Sigmoid colon (tissue), 4 donors: ENCODE data around the gene KLHDC9.

Experiments used
- POLR2A ChIP-seq, 2 donors: fragments of 450-650 bp; IDR thresholded peaks; one replicate each; pipeline ENCODE4 v1.6.1; 2016; ENCODE audit warnings: antibody characterized with exemption in 2 of 2, mild to moderate bottlenecking in 2 of 2, moderate library complexity in 2 of 2
- POLR2AphosphoS5 ChIP-seq, 4 donors: sonication (generic); formaldehyde crosslinking; IDR thresholded peaks; one replicate each; pipeline ENCODE4 v1.6.1; 2017; ENCODE audit warnings: antibody characterized with exemption in 4 of 4
- TF ChIP-seq, protein P1 (sequence below), 4 experiments: fragments of 450-650 bp in 3 of 4; fragments of 200-600 bp in 1 of 4; IDR thresholded peaks; one replicate each; pipeline ENCODE4 v1.5.1; 2016 to 2019; ENCODE audit warnings: antibody characterized with exemption in 4 of 4, mild to moderate bottlenecking in 3 of 4, moderate library complexity in 2 of 4

GRCh38 chr1:161081519-161081918 lies 16.6 kb upstream of the KLHDC9 start:
- no peak for TF ChIP-seq POLR2A (IDR thresholded peaks at IDR 0.05)
- TF ChIP-seq, protein P1, sequence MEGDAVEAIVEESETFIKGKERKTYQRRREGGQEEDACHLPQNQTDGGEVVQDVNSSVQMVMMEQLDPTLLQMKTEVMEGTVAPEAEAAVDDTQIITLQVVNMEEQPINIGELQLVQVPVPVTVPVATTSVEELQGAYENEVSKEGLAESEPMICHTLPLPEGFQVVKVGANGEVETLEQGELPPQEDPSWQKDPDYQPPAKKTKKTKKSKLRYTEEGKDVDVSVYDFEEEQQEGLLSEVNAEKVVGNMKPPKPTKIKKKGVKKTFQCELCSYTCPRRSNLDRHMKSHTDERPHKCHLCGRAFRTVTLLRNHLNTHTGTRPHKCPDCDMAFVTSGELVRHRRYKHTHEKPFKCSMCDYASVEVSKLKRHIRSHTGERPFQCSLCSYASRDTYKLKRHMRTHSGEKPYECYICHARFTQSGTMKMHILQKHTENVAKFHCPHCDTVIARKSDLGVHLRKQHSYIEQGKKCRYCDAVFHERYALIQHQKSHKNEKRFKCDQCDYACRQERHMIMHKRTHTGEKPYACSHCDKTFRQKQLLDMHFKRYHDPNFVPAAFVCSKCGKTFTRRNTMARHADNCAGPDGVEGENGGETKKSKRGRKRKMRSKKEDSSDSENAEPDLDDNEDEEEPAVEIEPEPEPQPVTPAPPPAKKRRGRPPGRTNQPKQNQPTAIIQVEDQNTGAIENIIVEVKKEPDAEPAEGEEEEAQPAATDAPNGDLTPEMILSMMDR (IDR thresholded peaks at IDR 0.05), result no peak
- no peak for TF ChIP-seq POLR2AphosphoS5 (IDR thresholded peaks at IDR 0.05)
